RWPE1 (cell line): ENCODE measurements around the gene KCNT1.

Experiments
- CTCF ChIA-PET: fragments of 350-600 bp; sonication (Branson Sonifier 250); formaldehyde crosslinking; extraction: SDS; loops from one replicate; lab custom pipeline; 2021; lab: Yijun Ruan, JAX
- POLR2A ChIA-PET: fragments of 400-600 bp; formaldehyde crosslinking; extraction: SDS; loops from one replicate; lab custom pipeline; 2020; ENCODE audit warnings: antibody characterized with exemption; ENCODE audit not compliant: low non-redundant PET; lab: Yijun Ruan, JAX
- DNase-seq: peaks from one replicate; pipeline ENCODE4 v3.0.0; 2012; ENCODE audit warnings: low spot score
- H3K27ac ChIP-seq: fragments of 450-650 bp; 2 replicates; pipeline ENCODE4 v1.5.1; 2017
- TF ChIP-seq, protein P1 (sequence below): fragments of 450-650 bp; conservative IDR thresholded peaks from 2 replicates; pipeline ENCODE4 v1.5.1; 2017; ENCODE audit warnings: low read depth, mild to moderate bottlenecking

KCNT1 gene

DNA sequence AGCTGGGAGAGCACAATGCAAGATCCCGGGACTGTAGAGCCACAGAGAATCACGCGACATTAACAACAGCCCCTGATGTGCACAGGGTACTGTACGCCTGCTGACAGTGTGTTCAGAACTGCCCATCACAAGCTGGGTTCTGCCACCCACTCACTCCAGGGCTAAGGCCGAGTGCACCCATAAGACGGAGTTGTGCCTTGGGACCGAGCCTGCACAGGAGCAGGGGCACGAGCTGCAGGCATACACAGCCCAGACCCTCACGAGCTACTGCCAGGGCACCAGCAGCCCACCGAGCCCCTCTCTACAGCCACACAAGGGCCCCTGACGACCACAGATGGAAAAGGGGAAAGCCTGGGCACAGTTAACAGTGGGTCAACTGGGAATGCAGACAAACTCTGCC lies 137.5 kb downstream of the KCNT1 start:
- no peak for DNase-seq
- TF ChIP-seq, protein P1, sequence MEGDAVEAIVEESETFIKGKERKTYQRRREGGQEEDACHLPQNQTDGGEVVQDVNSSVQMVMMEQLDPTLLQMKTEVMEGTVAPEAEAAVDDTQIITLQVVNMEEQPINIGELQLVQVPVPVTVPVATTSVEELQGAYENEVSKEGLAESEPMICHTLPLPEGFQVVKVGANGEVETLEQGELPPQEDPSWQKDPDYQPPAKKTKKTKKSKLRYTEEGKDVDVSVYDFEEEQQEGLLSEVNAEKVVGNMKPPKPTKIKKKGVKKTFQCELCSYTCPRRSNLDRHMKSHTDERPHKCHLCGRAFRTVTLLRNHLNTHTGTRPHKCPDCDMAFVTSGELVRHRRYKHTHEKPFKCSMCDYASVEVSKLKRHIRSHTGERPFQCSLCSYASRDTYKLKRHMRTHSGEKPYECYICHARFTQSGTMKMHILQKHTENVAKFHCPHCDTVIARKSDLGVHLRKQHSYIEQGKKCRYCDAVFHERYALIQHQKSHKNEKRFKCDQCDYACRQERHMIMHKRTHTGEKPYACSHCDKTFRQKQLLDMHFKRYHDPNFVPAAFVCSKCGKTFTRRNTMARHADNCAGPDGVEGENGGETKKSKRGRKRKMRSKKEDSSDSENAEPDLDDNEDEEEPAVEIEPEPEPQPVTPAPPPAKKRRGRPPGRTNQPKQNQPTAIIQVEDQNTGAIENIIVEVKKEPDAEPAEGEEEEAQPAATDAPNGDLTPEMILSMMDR = no peak
- ChIA-PET POLR2A (no interaction called here), CTCF (no interaction called here)
- no peak overlapping the region for H3K27ac ChIP-seq

DNA sequence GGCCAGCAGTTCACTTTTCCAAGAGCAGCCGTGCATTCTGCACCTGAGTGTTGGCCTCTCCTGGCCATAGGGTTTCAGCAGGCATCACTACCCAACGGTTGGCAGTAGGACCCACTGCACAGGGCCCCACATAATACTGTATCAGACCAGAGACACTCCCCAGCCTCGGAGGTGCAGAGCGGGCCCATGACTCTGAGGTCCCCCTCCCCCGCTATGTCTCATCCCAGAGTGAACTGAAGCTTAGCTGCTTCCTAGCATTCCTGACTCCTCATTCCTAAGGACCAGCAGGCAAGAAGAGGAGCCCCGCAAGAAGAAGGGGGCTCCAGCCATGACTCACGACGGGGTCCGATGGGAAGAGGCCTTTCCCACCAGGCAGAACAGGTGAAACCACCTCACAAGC lies 138.1 kb downstream of the KCNT1 start:
- ChIA-PET CTCF (no interaction called here), POLR2A (no interaction called here)
- H3K27ac ChIP-seq = no peak overlapping the region
- TF ChIP-seq, protein P1 = no peak
- DNase-seq = no peak

DNA sequence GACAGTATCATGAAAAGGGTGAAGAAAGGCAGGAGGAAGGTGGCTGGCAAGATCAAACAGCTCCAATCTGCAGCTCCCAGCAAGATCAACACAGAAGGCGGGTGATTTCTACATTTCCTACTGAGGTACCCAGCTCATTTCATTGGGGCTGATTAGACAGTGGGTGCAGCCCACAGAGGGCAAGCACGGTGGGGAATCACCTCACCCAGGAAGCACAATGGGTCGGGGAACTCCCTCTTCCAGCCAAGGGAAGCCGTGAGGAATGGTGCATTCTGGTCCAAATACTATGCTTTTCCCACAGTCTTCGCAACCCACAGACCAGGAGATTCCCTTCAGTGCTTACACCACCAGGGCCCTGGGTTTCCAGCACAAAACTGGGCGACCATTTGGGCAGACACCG lies 138.6 kb downstream of the KCNT1 start:
- ChIA-PET CTCF (interaction anchor here (0.6 kb wide), 1 partner anchor 82 kb away, joined by 3 read pairs; no protein-coding TSS in a partner anchor), POLR2A (no interaction called here)
- TF ChIP-seq, protein P1 = no peak
- DNase-seq = no peak
- no peak overlapping the region for H3K27ac ChIP-seq
